Fibroblast of the aortic adventitia (primary cell): ENCODE data around the gene CBFA2T2. TPM values are rescaled to one million over a fixed set of nuclear protein-coding genes. Genes with fewer than 3 reads are reported as not detected.

ENCODE experiments used
- DNase-seq: peaks from one replicate; pipeline ENCODE4 v3.0.0-alpha.2; 2010; ENCODE audit warnings: low read depth
- H3K4me3 ChIP-seq: 2 replicates; pipeline ENCODE4 v1.5.1; 2011; ENCODE audit warnings: low read depth, mild to moderate bottlenecking, control low read depth, low read length, moderate library complexity
- total RNA-seq: library from RNA; depleted of rRNA; stranded (reverse); fragments of >200 nt; gene quantifications from 2 replicates; pipeline ENCODE4 v1.2.3, GENCODE V29; 2012; ENCODE audit warnings: low replicate concordance
- TF ChIP-seq, protein P1 (sequence below): IDR thresholded peaks from 2 replicates; pipeline ENCODE4 v1.5.1; 2011; ENCODE audit warnings: mild to moderate bottlenecking, low read length, control low read depth, inconsistent platforms; ENCODE audit not compliant: insufficient read depth

CBFA2T2 gene
- total RNA-seq, 1 donor = 11.7 TPM

DNA sequence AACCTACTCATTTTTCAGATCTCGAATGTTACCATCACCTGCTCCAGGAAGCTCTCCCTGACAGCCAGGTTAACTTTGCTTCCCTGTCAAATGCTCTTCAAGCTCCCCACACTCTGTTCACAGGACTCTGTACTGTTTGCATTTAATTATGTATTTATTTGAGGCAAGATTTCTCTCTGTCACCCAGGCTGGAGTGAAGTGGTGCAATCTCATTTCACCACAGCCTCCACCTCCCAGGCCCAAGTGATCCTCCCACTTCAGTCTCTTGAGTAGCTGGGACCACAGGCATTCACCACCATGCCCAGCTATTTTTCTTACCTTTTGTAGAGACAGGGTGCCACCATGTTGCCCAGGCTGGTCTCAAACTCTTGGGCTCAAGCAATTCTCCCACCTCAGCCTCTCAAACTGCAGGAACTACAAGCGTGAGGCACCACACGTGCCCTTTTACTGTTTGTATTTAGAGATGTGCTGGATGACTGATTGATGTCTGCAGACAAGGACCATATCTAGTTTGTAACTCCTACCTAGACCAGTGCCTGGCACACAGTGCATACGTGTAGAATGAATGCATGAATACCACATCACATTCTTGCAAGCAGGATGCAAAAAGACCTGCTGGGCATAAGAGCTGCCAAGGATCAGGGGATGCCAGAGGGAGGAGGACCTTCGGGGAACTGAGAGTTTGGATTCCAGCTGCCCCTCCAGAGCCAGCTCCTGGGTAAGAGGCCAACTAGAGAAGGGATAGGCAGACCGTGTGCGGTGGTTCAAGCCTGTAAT lies 15.6 kb upstream of the CBFA2T2 start:
- DNase-seq = no peak
- H3K4me3 ChIP-seq = no peak overlapping the region

DNA sequence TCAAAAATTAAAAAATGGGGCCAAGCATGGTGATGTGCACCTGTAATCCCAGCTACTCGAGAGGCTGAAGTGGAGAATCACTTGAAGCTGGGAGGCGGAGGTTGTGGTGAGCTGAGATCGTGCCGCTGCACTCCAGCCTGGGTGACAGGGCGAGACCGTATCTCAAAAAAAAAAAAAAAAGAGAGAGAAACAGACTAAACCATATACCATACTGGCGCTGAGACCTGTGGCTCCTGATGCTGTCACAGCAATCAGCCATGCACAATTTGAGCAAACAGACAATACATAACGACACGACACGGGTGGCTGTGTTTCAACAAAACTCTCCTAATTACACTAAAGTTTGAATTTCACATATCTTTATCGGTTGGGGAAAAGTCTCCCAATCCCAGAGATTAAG lies 14.9 kb upstream of the CBFA2T2 start:
- TF ChIP-seq, protein P1, sequence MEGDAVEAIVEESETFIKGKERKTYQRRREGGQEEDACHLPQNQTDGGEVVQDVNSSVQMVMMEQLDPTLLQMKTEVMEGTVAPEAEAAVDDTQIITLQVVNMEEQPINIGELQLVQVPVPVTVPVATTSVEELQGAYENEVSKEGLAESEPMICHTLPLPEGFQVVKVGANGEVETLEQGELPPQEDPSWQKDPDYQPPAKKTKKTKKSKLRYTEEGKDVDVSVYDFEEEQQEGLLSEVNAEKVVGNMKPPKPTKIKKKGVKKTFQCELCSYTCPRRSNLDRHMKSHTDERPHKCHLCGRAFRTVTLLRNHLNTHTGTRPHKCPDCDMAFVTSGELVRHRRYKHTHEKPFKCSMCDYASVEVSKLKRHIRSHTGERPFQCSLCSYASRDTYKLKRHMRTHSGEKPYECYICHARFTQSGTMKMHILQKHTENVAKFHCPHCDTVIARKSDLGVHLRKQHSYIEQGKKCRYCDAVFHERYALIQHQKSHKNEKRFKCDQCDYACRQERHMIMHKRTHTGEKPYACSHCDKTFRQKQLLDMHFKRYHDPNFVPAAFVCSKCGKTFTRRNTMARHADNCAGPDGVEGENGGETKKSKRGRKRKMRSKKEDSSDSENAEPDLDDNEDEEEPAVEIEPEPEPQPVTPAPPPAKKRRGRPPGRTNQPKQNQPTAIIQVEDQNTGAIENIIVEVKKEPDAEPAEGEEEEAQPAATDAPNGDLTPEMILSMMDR = no peak
- DNase-seq = no peak
- H3K4me3 ChIP-seq = no peak overlapping the region

More for the DNA sequence above, 15.6 kb upstream of the CBFA2T2 start:
- TF ChIP-seq, protein P1 = no peak

DNA sequence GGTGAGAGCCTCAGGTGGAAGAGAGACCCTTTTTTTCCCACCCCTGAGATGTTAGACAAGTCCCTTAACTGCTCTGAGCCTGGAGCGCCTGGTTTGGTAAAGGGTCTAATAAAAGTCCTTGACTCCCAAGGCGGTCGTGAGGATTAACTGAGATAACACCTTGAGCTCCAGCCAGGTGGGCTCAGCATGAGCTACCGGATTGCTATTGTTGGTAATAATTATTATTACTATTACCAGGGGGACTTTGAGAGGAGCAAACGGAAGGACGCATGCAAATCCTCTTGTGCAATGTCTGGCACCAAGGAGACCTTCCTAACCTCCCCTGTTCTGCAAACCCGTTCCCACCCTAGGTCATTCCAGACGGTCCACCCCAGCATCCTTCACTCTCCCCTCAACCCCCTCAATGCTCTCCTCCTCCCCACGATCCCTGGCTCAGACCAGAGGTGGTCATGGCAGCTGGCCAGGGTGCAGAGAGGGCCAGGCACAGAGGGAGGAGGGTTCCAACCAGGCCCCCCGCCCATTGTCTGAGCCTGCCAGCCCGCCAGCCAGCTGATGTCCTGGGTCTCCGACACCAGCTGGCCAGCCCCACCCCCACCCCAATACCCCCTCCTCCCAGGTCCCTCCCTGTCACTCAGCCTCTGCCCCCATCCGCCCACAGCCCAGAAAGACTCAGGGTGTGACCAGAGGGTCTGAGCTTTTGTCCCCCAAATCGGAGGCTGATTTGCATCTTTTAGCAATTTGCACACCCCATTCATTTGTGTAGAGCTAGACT lies 14.3 kb upstream of the CBFA2T2 start:
- no peak for DNase-seq
- TF ChIP-seq, protein P1 = no peak
- H3K4me3 ChIP-seq = no peak overlapping the region

DNA sequence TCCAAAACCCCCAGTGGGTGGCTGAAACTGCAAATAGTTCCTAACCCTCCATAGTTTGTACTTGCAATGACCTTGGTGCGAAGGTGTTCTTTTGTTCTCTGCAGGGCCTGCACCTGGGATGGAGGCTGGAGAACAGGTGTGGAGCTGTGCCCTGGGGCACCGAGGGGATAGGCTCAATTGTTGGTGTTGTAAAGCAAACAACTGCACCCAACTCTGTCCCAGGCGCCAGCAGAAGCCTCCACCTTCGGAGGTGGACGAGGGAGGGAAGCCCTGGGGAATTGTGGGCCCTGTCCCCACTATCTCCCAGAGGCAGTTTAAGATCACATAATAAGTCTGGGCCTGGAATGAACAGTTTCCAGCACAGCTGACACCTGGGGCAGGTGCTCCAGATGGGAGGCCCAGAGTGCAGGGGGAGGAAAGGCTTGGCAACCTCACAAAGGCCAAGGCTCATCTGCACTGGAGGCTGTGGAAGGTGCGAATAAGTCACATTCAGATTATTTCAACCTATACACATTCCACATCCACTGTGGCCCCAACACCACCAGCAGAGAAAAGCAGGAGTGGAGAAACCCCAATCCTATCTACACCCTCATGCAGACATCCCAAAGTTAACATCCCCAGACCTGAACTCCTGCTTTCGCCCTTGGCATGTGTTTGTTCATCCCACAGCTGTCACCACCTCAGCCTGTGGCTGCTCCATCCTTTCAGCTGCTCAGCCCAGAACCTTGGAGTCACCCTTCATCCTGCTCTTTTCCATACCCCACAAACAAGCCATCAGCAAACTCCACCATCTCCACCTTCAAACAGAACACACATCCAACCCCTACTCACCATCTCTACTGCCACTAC lies 12.3 kb upstream of the CBFA2T2 start:
- TF ChIP-seq, protein P1 = no peak
- H3K4me3 ChIP-seq = no peak overlapping the region
- no peak for DNase-seq

DNA sequence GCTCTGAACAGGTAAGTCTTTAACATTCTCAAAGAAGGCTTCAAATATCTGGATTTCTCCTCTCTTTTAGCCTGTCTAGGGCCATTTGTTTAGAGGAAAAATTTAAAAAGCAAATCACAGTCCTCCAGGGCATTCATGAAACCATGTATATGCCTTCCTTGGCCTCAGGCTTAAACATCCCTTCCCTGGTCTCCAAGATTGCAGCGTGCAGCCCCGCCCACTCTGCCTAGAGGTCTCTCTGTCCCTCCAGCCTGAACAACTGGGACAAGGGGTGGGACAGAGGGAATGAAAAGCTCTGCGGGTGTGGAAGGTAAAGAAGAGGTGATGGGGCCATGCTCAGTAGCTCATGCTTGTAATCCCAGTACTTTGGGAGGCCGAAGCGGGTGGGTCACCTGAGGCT lies 9.8 kb upstream of the CBFA2T2 start:
- no peak for DNase-seq
- no peak overlapping the region for H3K4me3 ChIP-seq
- TF ChIP-seq, protein P1 = no peak

DNA sequence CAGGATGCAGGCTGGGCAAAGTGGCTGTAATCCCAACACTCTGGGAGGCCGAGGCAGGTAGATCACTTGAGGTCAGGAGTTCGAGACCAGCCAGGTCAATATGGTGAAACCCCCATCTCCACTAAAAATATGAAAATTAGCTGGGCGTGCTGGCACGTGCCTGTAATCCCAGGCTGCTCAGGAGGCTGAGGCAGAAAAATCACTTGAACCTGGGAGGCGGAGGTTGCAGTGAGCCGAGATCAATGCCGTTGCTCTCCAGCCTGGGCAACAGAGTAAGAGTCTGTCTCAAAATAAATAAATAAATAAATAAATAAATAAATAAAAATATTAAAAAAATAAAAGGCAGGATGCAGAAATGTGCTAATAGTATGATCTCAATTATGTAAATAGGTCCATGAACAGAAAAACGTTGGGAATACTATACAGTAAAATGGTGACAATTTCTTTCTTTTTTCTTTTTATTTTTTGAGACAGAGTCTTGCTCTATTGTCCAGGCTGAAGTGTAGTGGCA lies 8.4 kb upstream of the CBFA2T2 start:
- H3K4me3 ChIP-seq = no peak overlapping the region
- TF ChIP-seq, protein P1 = no peak
- DNase-seq = no peak
